Superior temporal gyrus (tissue), 1 donor: Measurements from ENCODE around the gene ADCYAP1R1.
A peak's percentile ranks its signal among the peaks of the same experiment; 100 is the strongest.
"Not testable (repeated sequence)": the region's sequence is repeated elsewhere in the genome, so short reads cannot be mapped to it uniquely, and the experiment has no call there.

Experiments used
- DNase-seq: peaks from one replicate; pipeline ENCODE4 v3.0.0-alpha.2; 2016; ENCODE audit errors: extremely low spot score

ADCYAP1R1 gene

DNA sequence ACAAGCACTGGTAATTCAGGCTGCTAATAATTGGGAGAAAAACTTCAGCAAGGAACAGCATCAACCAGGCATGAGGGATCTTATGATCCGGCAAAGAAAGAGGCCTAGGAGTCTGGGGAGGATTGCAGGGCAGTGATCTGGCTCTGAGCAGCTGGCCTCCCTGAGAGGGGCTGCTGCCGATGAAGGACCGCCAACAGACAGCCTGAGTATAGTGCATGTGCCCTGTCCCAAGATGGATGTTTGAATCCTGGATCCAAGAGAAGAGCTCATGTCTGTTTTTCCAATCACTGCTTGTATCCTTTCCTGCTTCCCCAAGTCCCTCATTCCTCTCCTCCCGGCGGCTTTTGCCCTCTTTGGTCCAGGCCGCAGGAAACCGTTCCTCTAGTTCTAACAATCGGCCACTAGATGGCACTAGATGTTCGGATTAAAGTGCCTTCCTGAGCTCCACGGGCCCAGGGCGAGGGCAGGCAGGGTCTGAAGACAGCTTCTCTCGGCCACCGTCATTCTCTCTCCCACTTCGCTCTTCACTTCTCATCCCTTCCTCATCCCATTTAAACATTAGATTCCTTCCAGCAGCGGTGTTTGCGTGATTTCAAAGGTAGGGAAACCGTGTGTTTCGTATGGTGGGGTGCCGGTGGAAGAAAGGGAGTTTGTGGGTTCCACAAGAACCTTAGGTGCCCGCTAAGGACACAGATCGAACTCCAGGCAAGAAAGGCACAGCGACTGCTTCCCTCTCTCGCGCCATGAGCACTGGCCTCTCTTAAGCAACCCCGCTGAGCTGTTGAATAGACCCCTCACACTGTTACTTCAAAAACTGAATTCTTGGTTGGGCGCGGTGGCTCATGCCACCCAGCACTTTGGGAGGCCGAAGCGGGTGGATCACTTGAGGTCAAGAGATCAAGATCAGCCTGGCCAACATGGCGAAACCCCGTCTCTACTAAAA is 82.4 kb downstream of the ADCYAP1R1 start:
- peak; percentile 91 for DNase-seq

DNA sequence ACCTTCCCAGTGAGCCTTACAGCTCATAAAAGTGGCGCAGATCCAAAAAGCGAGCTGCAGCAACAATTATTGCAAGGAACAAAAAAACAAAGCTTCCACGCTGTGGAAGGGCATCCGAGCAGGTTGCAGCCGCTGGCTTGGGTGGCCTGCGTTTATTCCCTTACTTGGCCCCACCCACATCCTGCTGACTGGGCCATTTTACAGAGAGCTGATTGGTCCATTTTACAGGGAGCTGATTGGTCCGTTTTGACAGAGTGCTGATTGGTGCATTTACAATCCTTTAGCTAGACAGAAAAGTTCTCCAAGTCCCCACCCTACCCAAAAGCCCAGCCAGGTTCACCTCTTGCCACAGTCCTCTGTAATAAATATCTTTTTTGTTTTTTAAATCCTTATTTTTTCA is 85.1 kb downstream of the ADCYAP1R1 start:
- DNase-seq = no peak

DNA sequence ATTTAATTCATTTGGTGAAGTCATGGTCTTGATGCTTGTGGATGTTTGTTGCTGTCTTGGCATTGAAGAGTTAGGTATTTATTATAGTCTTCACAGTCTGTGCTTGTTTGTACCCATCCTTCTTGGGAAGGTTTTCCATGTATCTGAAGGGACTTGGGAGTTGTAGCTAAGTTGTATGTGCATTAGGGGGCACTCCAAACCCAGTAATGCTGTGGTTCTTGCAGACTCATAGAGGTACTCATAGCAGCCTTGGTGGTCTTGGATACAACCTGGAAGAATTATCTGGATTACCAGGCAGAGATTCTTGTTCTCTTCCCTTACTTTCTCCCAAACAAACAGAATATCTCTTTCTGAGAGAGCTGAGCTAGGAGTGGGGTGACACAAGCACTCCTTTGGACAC is 93.2 kb downstream of the ADCYAP1R1 start:
- no peak for DNase-seq

DNA sequence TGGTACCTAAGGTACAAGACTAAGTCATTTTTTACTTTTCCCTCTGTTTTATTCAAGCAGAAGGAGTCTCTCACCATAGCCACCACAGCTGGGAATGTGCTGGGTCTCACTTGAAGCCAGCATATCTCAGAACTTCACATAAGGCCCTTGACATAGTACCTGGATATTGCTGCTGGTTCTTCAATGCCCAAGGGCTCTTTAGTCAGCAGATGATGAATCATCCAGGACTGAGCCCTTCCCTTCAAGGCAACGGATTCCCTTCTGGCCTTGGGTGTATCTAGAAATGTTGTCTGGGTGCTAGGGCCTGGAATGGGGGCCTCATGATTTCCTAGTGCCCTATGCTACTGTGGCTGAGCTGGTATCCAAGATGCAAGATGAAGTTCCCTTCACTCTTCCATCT is 93.9 kb downstream of the ADCYAP1R1 start:
- DNase-seq = no peak

- no peak for DNase-seq
Measured at GRCh38 chr7:31146538-31146937, 94.4 kb downstream of the ADCYAP1R1 start.

- DNase-seq = no peak
Measured at GRCh38 chr7:31151849-31152248, 99.7 kb downstream of the ADCYAP1R1 start.

GRCh38 chr7:31153318-31153717 is 101.2 kb downstream of the ADCYAP1R1 start:
- DNase-seq = not testable (repeated sequence)

GRCh38 chr7:31160941-31161340 is 108.8 kb downstream of the ADCYAP1R1 start:
- DNase-seq = no peak
